C4-2B (cell line): Measurements from ENCODE around the gene SKOR2.

Source experiments
- CTCF ChIP-seq: fragments of 450-650 bp; conservative IDR thresholded peaks from 2 replicates; pipeline ENCODE4 v1.5.1; 2017; ENCODE audit warnings: mild to moderate bottlenecking
- ZFX ChIP-seq: fragments of 450-650 bp; IDR thresholded peaks from 2 replicates; pipeline ENCODE4 v1.6.1; 2017

GRCh38 chr18:47172476-47172875 lies 79.0 kb downstream of the SKOR2 start:
- TF ChIP-seq CTCF (no peak), ZFX (no peak)
